ENCODE results near the gene PAXX.

PAXX gene

DNA sequence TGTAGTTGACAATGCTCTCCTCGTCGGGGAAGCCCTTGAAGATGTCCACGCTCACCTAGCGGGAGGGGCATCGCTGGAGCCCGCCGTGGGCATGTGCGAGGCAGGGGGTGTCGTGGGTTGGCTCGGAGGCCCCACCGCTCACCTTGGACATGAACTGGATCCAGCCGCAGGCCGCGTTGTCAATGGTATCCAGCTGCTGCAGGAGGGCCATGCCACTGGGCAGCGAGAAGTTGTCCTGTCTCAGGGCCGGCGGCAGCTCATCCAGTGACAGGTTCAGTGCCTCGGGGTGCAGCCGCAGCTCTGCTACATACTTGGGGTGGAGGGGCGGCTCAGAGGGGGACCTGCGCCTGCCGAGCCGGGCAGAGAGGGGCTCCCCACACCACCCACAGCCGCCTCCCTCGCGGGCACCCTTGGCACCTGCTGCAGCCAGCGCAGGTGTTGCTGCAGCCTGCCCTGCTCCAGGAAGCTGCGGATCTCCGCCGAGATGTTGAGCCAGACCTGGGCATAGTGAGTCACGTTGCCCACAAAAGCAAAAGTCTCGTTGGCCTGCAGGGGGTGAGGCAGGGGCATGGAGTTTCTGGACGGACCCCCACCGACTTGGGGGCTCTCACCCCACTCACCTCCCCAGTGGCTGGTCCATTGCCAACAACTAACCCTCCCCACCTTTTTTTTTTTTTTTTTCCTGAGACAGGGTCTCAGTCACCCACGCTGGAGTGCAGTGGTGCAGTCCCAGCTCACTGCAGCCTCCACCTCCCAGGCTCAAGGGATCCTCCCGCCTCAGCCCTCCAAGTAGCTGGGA, 26.7 kb downstream of the PAXX start:
- DNase-seq (ENCODE audit: low read depth): no peak
- Histone ChIP-seq H3K4me3 (ENCODE audit: low read length) (no peak overlapping the region), H3K36me3 (ENCODE audit: control insufficient read depth, insufficient read depth, low read length, severe bottlenecking) (peaks cover 20% of the 10 kb centered on the region), H3K4me1 (ENCODE audit: control insufficient read depth, insufficient read depth, low read length) (peaks cover 4% of the 10 kb centered on the region), H3K9ac (ENCODE audit: low read length) (no peak overlapping the region), H3K9me3 (ENCODE audit: control insufficient read depth, low read length) (no peaks in the 10 kb centered on the region), H3K27me3 (replicated peaks; ENCODE audit: control insufficient read depth, insufficient read depth, low read length) (no peaks in the 10 kb centered on the region)

DNA sequence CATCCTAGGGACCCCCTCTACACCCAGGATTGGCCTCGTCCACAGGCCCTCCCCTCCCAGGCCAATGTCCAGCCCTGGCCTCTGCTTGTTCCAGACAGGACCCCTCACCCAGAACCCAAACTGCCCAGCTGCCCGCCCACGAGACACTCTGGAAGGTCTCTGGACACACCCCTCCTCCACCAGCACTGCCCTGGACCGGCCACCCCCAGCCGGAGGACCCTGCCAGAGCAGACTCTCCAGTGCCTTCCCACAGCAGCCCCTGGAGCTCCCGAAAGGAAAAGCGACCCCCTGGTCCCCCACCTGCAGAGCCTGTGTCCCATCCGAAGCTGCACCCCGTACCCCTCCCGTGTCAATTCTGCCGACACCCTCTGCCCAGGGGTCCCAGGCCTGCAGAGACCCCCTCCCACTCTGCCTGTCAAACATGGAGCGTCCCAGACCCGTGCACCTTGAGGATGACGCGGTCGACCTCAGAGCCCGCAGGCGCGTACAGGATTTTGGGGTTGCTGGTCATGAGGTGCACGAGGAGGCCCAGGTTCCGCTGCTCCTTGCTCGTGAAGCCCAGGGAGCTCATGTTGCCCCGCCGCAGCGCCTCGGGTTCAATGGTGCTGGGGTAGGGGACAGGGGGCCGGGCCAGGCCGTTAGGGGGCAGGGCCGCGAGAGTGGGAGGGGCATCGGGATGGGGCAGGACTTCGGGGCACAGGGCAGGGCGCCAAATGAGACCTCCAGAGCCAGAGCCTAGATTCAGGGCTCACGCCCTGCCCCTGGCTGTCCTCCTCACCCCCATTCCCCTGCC, 27.9 kb downstream of the PAXX start:
- Histone ChIP-seq H3K36me3 (ENCODE audit: control insufficient read depth, insufficient read depth, low read length, severe bottlenecking) (peaks cover 16% of the 10 kb centered on the region), H3K4me3 (ENCODE audit: low read length) (no peak overlapping the region), H3K4me1 (ENCODE audit: control insufficient read depth, insufficient read depth, low read length) (peaks cover 4% of the 10 kb centered on the region), H3K9me3 (ENCODE audit: control insufficient read depth, low read length) (no peaks in the 10 kb centered on the region), H3K9ac (ENCODE audit: low read length) (no peak overlapping the region), H3K27me3 (replicated peaks; ENCODE audit: control insufficient read depth, insufficient read depth, low read length) (no peaks in the 10 kb centered on the region)
- no peak for DNase-seq (ENCODE audit: low read depth)

GRCh38 chr9:137020771-137021567, 28.7 kb downstream of the PAXX start:
- Histone ChIP-seq H3K9ac (ENCODE audit: low read length) (no peak overlapping the region), H3K4me1 (ENCODE audit: control insufficient read depth, insufficient read depth, low read length) (peaks cover 4% of the 10 kb centered on the region), H3K4me3 (ENCODE audit: low read length) (no peak overlapping the region), H3K9me3 (ENCODE audit: control insufficient read depth, low read length) (no peaks in the 10 kb centered on the region), H3K36me3 (ENCODE audit: control insufficient read depth, insufficient read depth, low read length, severe bottlenecking) (peaks cover 11% of the 10 kb centered on the region), H3K27me3 (replicated peaks; ENCODE audit: control insufficient read depth, insufficient read depth, low read length) (no peaks in the 10 kb centered on the region)
- no peak for DNase-seq (ENCODE audit: low read depth)

- Histone ChIP-seq H3K27me3 (replicated peaks; ENCODE audit: control insufficient read depth, insufficient read depth, low read length) (no peaks in the 10 kb centered on the region), H3K4me3 (ENCODE audit: low read length) (no peak overlapping the region), H3K4me1 (ENCODE audit: control insufficient read depth, insufficient read depth, low read length) (peaks cover 4% of the 10 kb centered on the region), H3K9me3 (ENCODE audit: control insufficient read depth, low read length) (no peaks in the 10 kb centered on the region), H3K9ac (ENCODE audit: low read length) (no peak overlapping the region), H3K36me3 (ENCODE audit: control insufficient read depth, insufficient read depth, low read length, severe bottlenecking) (peaks cover 6% of the 10 kb centered on the region)
- DNase-seq (ENCODE audit: low read depth): no peak
Observed at GRCh38 chr9:137021568-137021978, 29.4 kb downstream of the PAXX start.

GRCh38 chr9:137021979-137022661, 29.9 kb downstream of the PAXX start:
- peak; percentile 65 for DNase-seq (ENCODE audit: low read depth)
- H3K9ac ChIP-seq (ENCODE audit: low read length): no peak overlapping the region
- H3K4me3 ChIP-seq (ENCODE audit: low read length): no peak overlapping the region
- H3K36me3 ChIP-seq (ENCODE audit: control insufficient read depth, insufficient read depth, low read length, severe bottlenecking): peaks cover under 1% of the 10 kb centered on the region
- peaks cover 6% of the 10 kb centered on the region for H3K4me1 ChIP-seq (ENCODE audit: control insufficient read depth, insufficient read depth, low read length)
- H3K27me3 ChIP-seq (replicated peaks; ENCODE audit: control insufficient read depth, insufficient read depth, low read length): no peaks in the 10 kb centered on the region
- H3K9me3 ChIP-seq (ENCODE audit: control insufficient read depth, low read length): no peaks in the 10 kb centered on the region

- Histone ChIP-seq H3K9ac (ENCODE audit: low read length) (no peak overlapping the region), H3K4me3 (ENCODE audit: low read length) (no peak overlapping the region), H3K4me1 (ENCODE audit: control insufficient read depth, insufficient read depth, low read length) (peaks cover 11% of the 10 kb centered on the region), H3K9me3 (ENCODE audit: control insufficient read depth, low read length) (no peaks in the 10 kb centered on the region), H3K36me3 (ENCODE audit: control insufficient read depth, insufficient read depth, low read length, severe bottlenecking) (no peaks in the 10 kb centered on the region), H3K27me3 (replicated peaks; ENCODE audit: control insufficient read depth, insufficient read depth, low read length) (no peaks in the 10 kb centered on the region)
- no peak for DNase-seq (ENCODE audit: low read depth)
Observed at GRCh38 chr9:137022662-137023008, 30.4 kb downstream of the PAXX start.

DNA sequence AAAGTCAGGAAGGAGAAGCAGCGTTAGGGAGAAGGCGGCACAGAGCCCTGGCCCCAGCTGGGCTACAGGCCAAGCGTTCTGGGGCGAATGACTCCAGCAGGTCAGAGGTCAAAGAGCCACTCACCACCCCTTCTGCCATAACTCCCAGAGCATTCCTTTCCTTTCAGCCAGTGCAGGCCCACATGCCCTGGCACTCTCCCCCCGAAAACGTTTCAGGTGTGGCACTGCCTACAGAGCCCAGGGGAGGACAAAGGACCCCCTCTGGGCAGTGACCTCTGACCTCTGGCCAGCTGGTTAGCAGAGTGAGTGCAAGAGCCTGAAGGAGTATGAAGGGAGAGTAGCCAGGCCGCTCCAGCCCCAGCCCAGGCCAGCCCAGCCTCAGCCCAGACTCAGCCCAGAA, 30.9 kb downstream of the PAXX start:
- no peaks in the 10 kb centered on the region for H3K36me3 ChIP-seq (ENCODE audit: control insufficient read depth, insufficient read depth, low read length, severe bottlenecking)
- no peak for DNase-seq (ENCODE audit: low read depth)
- peaks cover 11% of the 10 kb centered on the region for H3K4me1 ChIP-seq (ENCODE audit: control insufficient read depth, insufficient read depth, low read length)
- H3K27me3 ChIP-seq (replicated peaks; ENCODE audit: control insufficient read depth, insufficient read depth, low read length): no peaks in the 10 kb centered on the region
- no peak overlapping the region for H3K9ac ChIP-seq (ENCODE audit: low read length)
- H3K4me3 ChIP-seq (ENCODE audit: low read length): no peak overlapping the region
- H3K9me3 ChIP-seq (ENCODE audit: control insufficient read depth, low read length): no peaks in the 10 kb centered on the region

- DNase-seq (ENCODE audit: low read depth): no peak
- Histone ChIP-seq H3K27me3 (replicated peaks; ENCODE audit: control insufficient read depth, insufficient read depth, low read length) (no peaks in the 10 kb centered on the region), H3K9me3 (ENCODE audit: control insufficient read depth, low read length) (no peaks in the 10 kb centered on the region), H3K36me3 (ENCODE audit: control insufficient read depth, insufficient read depth, low read length, severe bottlenecking) (no peaks in the 10 kb centered on the region), H3K4me3 (ENCODE audit: low read length) (no peak overlapping the region), H3K9ac (ENCODE audit: low read length) (no peak overlapping the region), H3K4me1 (ENCODE audit: control insufficient read depth, insufficient read depth, low read length) (peaks cover 13% of the 10 kb centered on the region)
Observed at GRCh38 chr9:137023583-137023991, 31.4 kb downstream of the PAXX start.

- H3K9me3 ChIP-seq (ENCODE audit: control insufficient read depth, low read length): no peaks in the 10 kb centered on the region
- no peaks in the 10 kb centered on the region for H3K36me3 ChIP-seq (ENCODE audit: control insufficient read depth, insufficient read depth, low read length, severe bottlenecking)
- H3K4me3 ChIP-seq (ENCODE audit: low read length): no peak overlapping the region
- H3K27me3 ChIP-seq (replicated peaks; ENCODE audit: control insufficient read depth, insufficient read depth, low read length): no peaks in the 10 kb centered on the region
- H3K9ac ChIP-seq (ENCODE audit: low read length): no peak overlapping the region
- peaks cover 20% of the 10 kb centered on the region for H3K4me1 ChIP-seq (ENCODE audit: control insufficient read depth, insufficient read depth, low read length)
- DNase-seq (ENCODE audit: low read depth): no peak
Observed at GRCh38 chr9:137025517-137025966, 33.3 kb downstream of the PAXX start.

DNA sequence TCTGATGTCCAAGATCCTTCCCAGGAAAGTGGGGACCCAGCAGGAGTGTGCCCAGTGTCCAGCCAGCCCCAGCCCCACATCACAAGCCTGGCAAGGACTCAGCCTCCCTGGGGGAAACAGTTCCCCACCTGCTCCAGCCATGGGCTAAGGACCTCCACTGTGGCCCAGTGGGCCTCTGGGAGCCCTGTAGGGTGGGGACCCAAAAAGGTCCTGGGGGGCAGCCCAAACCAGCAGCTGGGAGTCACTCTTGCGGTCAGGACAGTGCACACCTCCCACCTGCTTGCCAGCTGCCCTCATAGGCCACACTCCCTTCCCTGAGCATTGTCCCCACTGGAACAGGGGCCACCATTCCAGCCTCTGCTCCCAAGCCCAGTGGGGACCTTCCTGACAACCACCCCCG, 34.2 kb downstream of the PAXX start:
- no peak for DNase-seq (ENCODE audit: low read depth)
- H3K27me3 ChIP-seq (replicated peaks; ENCODE audit: control insufficient read depth, insufficient read depth, low read length): no peaks in the 10 kb centered on the region
- peak overlapping the region; percentile 82 for H3K4me3 ChIP-seq (ENCODE audit: low read length)
- H3K9ac ChIP-seq (ENCODE audit: low read length): no peak overlapping the region
- H3K4me1 ChIP-seq (ENCODE audit: control insufficient read depth, insufficient read depth, low read length): peaks cover 20% of the 10 kb centered on the region
- H3K36me3 ChIP-seq (ENCODE audit: control insufficient read depth, insufficient read depth, low read length, severe bottlenecking): no peaks in the 10 kb centered on the region
- H3K9me3 ChIP-seq (ENCODE audit: control insufficient read depth, low read length): no peaks in the 10 kb centered on the region
